ENCODE data around the gene CXCL10.

DNA sequence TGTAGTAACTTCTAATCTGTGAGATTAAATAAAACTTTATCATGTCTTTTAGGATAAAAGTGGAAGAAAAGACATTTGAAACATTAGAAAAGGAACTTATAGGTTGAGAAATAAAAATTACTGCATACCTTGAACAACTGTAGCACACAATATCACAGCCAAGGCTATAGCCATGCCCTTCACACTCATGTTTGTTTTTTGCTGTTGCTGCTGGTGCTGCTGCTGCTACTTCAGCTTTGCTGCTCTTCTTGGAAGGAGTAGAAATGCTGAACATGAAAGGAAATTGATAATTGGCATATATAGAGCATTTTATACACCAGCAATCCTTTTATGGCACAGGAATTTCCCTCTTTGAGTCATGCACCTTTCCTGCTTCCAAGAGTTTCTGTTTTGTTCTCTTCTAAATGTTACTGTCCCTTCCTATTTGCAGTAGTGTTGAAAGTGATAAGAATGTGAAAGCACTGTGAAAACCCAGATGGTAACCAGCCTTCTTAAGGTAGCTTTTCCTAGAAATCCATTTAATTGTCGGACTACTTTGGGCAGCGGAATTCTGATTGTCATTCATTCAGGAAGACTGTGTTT, 12.6 kb upstream of the CXCL10 start, which contains the start of gene CXCL11:
- TF ChIP-seq, protein P1, sequence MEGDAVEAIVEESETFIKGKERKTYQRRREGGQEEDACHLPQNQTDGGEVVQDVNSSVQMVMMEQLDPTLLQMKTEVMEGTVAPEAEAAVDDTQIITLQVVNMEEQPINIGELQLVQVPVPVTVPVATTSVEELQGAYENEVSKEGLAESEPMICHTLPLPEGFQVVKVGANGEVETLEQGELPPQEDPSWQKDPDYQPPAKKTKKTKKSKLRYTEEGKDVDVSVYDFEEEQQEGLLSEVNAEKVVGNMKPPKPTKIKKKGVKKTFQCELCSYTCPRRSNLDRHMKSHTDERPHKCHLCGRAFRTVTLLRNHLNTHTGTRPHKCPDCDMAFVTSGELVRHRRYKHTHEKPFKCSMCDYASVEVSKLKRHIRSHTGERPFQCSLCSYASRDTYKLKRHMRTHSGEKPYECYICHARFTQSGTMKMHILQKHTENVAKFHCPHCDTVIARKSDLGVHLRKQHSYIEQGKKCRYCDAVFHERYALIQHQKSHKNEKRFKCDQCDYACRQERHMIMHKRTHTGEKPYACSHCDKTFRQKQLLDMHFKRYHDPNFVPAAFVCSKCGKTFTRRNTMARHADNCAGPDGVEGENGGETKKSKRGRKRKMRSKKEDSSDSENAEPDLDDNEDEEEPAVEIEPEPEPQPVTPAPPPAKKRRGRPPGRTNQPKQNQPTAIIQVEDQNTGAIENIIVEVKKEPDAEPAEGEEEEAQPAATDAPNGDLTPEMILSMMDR (conservative IDR thresholded peaks at IDR 0.05 in 1 of 2, IDR thresholded peaks at IDR 0.05 in 1 of 2; ENCODE audit: extremely low read depth in 1 of 2, insufficient read depth in 1 of 2, low read depth in 1 of 2, low read length in 2 of 2), result no peak
- TF ChIP-seq EZH2 (IDR thresholded peaks at IDR 0.05; ENCODE audit: borderline replicate concordance, low read length), result no peak
